Measurements from ENCODE around the gene ACTR2.
"Not testable (repeated sequence)": the region's sequence is repeated elsewhere in the genome, so short reads cannot be mapped to it uniquely, and the experiment has no call there.

Gene ACTR2

DNA sequence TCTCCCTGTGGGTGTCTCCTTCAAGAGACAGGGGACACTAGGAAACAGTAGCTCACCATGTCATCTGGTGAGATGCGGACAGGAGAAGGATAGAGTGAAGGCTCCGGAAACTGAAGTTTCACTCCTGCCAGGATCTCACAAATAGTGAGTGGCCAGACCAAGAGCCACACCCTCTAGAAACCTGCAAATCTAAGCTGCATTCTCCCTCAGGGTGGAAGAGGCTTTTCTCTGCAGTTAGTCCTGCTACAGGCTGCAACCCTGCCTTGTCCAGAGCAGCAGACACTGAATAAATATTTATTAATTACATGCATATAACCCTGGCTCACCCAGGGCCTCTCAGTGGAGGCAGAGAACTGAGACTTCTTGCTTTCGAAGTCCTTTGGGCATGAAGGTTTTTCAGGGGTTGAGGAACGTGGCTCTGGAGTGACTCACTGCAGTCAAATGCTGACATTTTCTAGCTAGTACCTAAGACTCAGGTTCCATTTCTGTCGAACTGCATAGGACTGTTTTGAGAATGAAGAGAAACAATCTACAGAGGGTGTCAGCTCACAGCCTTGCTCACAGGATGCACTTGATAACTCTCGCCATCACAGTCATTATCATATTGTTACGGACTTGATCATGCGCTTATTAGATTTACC lies 87.3 kb downstream of the ACTR2 start:
- no peak for DNase-seq

DNA sequence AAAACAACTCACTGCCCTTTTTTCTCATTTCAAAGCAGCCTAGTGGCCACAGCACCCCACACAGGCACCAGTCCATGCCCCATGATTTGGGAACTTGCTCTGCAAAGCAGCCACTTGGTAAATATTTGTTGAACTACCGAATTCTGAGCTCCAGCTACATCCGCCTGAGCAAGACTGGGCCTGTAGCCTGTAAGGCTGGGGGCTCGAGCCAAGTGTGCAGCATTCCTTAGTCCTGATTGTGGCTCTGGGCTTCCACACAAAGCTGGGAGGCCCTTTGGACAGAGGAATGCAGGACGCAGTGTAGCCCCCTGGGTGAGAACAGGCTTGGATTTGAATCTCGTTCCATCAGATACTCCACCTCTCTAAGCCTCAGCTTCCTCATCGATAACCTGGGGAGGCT lies 88.4 kb downstream of the ACTR2 start:
- no peak for DNase-seq

DNA sequence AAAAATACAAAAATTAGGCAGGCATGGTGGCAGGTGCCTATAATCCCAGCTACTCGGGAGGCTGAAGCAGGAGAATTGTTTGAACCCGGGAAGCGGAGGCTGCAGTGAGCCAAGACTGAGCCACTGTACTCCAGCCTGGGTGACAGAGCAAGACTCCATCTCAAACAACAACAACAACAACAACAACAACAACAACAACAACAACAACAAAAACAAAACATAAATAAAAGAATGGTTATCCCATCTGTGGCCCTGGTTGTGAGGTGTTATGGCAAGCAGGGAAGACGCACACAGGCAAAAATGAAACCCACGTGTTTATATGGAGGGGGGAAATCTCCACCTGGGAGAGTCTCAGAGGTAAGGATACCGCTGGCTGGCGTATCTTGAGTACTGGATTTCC lies 89.7 kb downstream of the ACTR2 start:
- DNase-seq: not testable (repeated sequence)

DNA sequence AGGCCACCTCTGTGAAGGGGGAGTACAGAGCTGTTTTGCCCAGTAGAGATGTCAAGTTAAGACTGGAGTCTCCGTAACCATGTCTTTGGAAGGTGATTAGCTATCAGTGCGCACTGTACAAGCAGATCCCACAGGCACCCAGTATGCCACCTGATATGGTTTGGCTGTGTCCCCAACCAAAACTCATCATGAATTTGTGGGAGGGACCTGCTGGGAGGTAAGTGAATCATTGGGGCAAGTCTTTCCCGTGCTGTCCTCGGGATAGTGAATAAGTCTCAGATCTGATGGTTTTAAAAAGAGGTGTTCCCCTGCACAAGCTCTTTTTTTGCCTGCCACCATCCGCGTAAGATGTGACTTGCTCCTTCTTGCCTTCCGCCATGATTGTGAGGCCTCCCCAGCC lies 90.2 kb downstream of the ACTR2 start:
- no peak for DNase-seq

DNA sequence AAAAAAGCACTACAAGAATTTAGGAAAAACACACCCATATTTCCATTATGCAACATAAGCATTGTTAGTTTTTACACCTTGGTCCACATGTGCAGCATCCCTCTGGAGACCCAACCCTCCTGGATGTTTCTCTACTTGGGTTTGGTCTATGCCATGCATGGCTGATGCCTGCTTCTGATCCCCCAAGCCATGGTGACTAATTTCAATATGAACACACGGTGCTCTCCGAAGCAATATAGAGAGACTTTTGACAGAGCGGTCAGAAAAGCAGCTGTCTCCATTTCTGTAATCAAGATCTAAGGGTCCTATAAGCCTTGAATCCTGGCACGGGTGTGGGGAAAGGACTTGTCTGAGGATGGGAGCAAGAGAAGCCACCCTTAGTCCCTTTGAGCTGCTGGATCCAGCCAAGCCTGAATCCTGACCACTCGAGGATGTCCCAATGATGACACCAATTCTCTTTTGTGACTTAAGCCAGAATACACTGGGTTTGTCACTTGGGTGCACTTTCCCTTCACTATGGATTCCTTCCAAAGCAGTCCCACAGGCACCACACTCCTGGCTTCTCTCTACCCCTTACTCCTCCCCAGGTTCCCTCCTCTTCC lies 91.5 kb downstream of the ACTR2 start:
- no peak for DNase-seq

DNA sequence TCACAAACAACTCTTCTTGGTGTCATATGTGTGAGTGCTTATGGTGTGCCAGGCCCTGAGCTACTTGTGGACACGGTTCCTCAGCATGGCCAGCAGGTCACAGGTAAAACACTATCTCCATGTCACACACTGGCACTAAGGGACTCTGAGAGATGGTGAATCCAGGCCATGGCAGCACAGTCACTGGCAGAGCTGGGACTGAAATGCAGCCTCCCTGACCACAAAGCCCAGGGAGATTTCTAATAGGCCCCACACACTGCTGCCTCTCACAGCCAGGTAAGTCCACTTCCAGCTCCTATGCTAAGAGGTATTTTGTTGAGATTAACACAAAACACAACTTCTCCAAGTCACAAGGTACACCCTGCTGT lies 92.0 kb downstream of the ACTR2 start:
- DNase-seq: no peak

DNA sequence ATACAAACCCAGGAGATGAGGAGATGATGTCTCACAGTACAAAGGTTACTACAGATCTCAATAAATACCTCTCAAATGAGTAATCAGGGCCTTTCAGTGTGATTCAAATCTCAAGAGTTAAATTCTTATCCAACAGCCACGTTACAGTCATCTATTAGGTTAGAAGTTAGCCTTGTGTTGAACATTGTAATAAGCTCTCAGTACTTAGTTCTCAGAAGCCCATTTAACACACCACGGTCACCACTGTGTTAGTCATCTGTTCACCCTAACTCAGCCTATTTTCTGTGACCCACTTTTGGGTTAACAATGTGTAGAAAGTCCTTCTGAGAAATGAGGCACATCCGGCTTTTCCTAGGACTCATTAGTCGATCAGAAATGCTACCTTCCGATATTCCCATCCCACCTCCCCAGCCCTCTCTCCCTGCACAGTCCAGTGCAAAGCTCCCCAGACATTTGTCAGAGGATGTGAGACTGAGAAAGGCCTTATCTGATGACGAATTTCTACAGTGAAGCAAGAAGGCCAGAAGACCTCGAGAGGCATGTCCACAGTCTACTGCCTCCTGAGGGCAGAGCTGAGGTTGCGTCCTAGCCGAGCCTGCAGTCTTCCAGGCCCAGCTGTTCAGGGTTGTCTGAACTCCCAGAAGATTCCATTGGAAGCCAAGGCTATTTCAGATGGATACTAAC lies 92.6 kb downstream of the ACTR2 start:
- no peak for DNase-seq

Data from hippocampal formation (tissue), 2 donors.